Left ventricle myocardium inferior (tissue), 1 donor: Measurements from ENCODE around the gene IL1RL1. TPM values are rescaled to one million over a fixed set of nuclear protein-coding genes. Genes with fewer than 3 reads are reported as not detected.

Source experiments
- DNase-seq: peaks from one replicate; pipeline ENCODE4 v3.0.0-alpha.2; 2020
- H3K27ac ChIP-seq: fragments of 200-600 bp; replicated peaks from 2 replicates; pipeline ENCODE4 v1.8.0; 2021
- H3K27me3 ChIP-seq: fragments of 200-600 bp; 2 replicates; pipeline ENCODE4 v1.8.0; 2021; ENCODE audit warnings: low read depth
- H3K36me3 ChIP-seq: fragments of 200-600 bp; 2 replicates; pipeline ENCODE4 v1.8.0; 2021
- H3K4me1 ChIP-seq: fragments of 200-600 bp; 2 replicates; pipeline ENCODE4 v1.8.0; 2021
- H3K4me3 ChIP-seq: fragments of 200-600 bp; 2 replicates; pipeline ENCODE4 v1.8.0; 2021; ENCODE audit warnings: mild to moderate bottlenecking, moderate library complexity
- H3K9me3 ChIP-seq: fragments of 200-600 bp; replicated peaks from 2 replicates; pipeline ENCODE4 v1.8.0; 2021
- intact Hi-C: fragments of 100-400 bp; cut with micrococcal nuclease; formaldehyde crosslinking; loops from one replicate; pipeline ENCODE4 v1.11.0; 2022
- total RNA-seq: library from RNA; stranded (reverse); fragmentation: NEBNext Ultra II Directional; extraction: Animal tissue kit (Norgen Biotek cat#: 25700); gene quantifications from one replicate; pipeline ENCODE4 v1.2.1, GENCODE V29; 2021
- TF ChIP-seq, protein P1 (sequence below): fragments of 200-600 bp; IDR thresholded peaks from 2 replicates; pipeline ENCODE4 v1.8.0; 2021; ENCODE audit warnings: antibody characterized with exemption, mild to moderate bottlenecking, borderline replicate concordance
- donor health status: DM: no; HTN: yes; CAD: no; lungs with severe emphysema.

Gene IL1RL1
- total RNA-seq, 1 donor from 2014 or later: 1.1 TPM

- no peaks in the 10 kb centered on the region for H3K9me3 ChIP-seq
- no peaks in the 10 kb centered on the region for H3K36me3 ChIP-seq
- no peak for DNase-seq
- H3K27me3 ChIP-seq: peaks cover 11% of the 10 kb centered on the region
- H3K4me3 ChIP-seq: no peak overlapping the region
- H3K27ac ChIP-seq: no peak overlapping the region
- H3K4me1 ChIP-seq: no peaks in the 10 kb centered on the region
- TF ChIP-seq, protein P1, sequence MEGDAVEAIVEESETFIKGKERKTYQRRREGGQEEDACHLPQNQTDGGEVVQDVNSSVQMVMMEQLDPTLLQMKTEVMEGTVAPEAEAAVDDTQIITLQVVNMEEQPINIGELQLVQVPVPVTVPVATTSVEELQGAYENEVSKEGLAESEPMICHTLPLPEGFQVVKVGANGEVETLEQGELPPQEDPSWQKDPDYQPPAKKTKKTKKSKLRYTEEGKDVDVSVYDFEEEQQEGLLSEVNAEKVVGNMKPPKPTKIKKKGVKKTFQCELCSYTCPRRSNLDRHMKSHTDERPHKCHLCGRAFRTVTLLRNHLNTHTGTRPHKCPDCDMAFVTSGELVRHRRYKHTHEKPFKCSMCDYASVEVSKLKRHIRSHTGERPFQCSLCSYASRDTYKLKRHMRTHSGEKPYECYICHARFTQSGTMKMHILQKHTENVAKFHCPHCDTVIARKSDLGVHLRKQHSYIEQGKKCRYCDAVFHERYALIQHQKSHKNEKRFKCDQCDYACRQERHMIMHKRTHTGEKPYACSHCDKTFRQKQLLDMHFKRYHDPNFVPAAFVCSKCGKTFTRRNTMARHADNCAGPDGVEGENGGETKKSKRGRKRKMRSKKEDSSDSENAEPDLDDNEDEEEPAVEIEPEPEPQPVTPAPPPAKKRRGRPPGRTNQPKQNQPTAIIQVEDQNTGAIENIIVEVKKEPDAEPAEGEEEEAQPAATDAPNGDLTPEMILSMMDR: no peak
- intact Hi-C loops: no loop called here
Measured at GRCh38 chr2:102284611-102285010, 26.8 kb upstream of the IL1RL1 start.

DNA sequence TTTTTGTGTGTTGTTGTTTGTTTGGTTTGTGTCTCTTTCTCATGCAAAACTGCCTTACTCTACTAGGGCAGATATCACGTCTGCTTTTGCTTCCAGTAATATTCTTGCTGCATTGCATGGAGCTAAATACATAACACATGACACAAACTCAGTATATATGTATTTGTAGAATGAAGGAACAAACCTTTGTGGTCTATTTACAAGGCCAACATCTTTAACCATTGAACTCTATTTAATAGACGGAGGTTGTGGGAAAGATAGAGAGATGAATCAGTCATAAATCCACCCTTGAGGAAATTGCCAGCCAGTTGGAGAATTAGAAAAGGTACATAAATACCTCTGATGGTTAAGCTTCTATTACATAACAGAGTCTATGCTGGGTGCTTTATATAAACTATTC, 26.0 kb upstream of the IL1RL1 start:
- TF ChIP-seq, protein P1: no peak
- H3K4me1 ChIP-seq: no peaks in the 10 kb centered on the region
- no peak overlapping the region for H3K27ac ChIP-seq
- H3K36me3 ChIP-seq: no peaks in the 10 kb centered on the region
- DNase-seq: no peak
- intact Hi-C loops: no loop called here
- no peak overlapping the region for H3K4me3 ChIP-seq
- peaks cover 5% of the 10 kb centered on the region for H3K27me3 ChIP-seq
- H3K9me3 ChIP-seq: no peaks in the 10 kb centered on the region

GRCh38 chr2:102286041-102286440, 25.3 kb upstream of the IL1RL1 start:
- intact Hi-C loops: no loop called here
- TF ChIP-seq, protein P1: no peak
- no peaks in the 10 kb centered on the region for H3K4me1 ChIP-seq

GRCh38 chr2:102289129-102289528, 22.2 kb upstream of the IL1RL1 start:
- TF ChIP-seq, protein P1: no peak

More at GRCh38 chr2:102286041-102286440, 25.3 kb upstream of the IL1RL1 start:
- Histone ChIP-seq H3K27ac (no peak overlapping the region), H3K36me3 (no peaks in the 10 kb centered on the region), H3K27me3 (peaks cover 5% of the 10 kb centered on the region), H3K9me3 (no peaks in the 10 kb centered on the region), H3K4me3 (no peak overlapping the region)
- no peak for DNase-seq

DNA sequence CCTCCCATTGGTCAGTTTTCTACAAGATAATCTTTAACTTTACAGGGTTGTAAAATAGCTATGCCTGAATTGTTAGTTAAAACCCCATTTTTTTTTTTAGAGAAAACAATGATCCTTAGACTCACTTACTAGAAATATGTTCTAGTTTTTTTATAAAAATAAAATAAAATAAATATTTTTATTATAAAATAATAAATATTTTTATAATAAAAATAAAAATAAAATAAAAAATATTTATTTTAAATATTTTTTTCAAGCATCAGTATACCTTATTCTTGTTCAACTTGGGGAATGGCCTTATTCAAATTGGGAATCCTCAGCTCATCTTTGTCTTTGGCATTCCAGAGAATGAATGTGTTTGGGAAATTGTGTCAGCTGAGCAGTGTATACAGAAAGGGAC, 20.8 kb upstream of the IL1RL1 start:
- H3K27ac ChIP-seq: no peak overlapping the region
- no peaks in the 10 kb centered on the region for H3K9me3 ChIP-seq
- no peak overlapping the region for H3K4me3 ChIP-seq
- no peaks in the 10 kb centered on the region for H3K4me1 ChIP-seq
- no peaks in the 10 kb centered on the region for H3K36me3 ChIP-seq
- intact Hi-C loops: no loop called here
- TF ChIP-seq, protein P1: no peak
- peaks cover 13% of the 10 kb centered on the region for H3K27me3 ChIP-seq
- no peak for DNase-seq

More at GRCh38 chr2:102289129-102289528, 22.2 kb upstream of the IL1RL1 start:
- peaks cover 13% of the 10 kb centered on the region for H3K27me3 ChIP-seq
- H3K9me3 ChIP-seq: no peaks in the 10 kb centered on the region
- no peaks in the 10 kb centered on the region for H3K4me1 ChIP-seq
- H3K36me3 ChIP-seq: no peaks in the 10 kb centered on the region
- H3K27ac ChIP-seq: no peak overlapping the region
- intact Hi-C loops: no loop called here
- DNase-seq: no peak
- no peak overlapping the region for H3K4me3 ChIP-seq
